Urinary bladder (tissue), 4 donors: Measurements from ENCODE around the gene L3HYPDH. TPM values are rescaled to one million over a fixed set of nuclear protein-coding genes. Genes with fewer than 3 reads are reported as not detected.
A peak's percentile ranks its signal among the peaks of the same experiment; 100 is the strongest.
"Not testable (repeated sequence)": the region's sequence is repeated elsewhere in the genome, so short reads cannot be mapped to it uniquely, and the experiment has no call there.

ENCODE experiments used
- DNase-seq: peaks from one replicate; pipeline ENCODE4 v3.0.0-alpha.2; 2015; ENCODE audit errors: extremely low spot score
- H3K27ac ChIP-seq: one replicate; pipeline ENCODE4 v1.5.1; 2013; ENCODE audit warnings: low read depth, mild to moderate bottlenecking, moderate library complexity
- H3K36me3 ChIP-seq: one replicate; pipeline ENCODE4 v1.6.1; 2013; ENCODE audit warnings: mild to moderate bottlenecking, moderate library complexity; ENCODE audit not compliant: insufficient read depth
- H3K4me1 ChIP-seq: one replicate; pipeline ENCODE4 v1.6.1; 2013; ENCODE audit warnings: mild to moderate bottlenecking, moderate library complexity; ENCODE audit not compliant: insufficient read depth
- H3K4me3 ChIP-seq: one replicate; pipeline ENCODE4 v1.5.1; 2013; ENCODE audit warnings: low read depth, low read length
- WGBS: extraction: QIAGEN DNeasy Blood & Tissue Kit; methylation state at CpG from one replicate; pipeline ENCODE4 v1.1.7; 2013; 5-methylcytosine and 5-hydroxymethylcytosine counted together
- polyA plus RNA-seq: library from polyadenylated mRNA; stranded (reverse); fragments of 200-250 nt; gene quantifications from one replicate; pipeline ENCODE4 v1.2.3, GENCODE V29; 2013
- total RNA-seq: library from RNA; depleted of rRNA; stranded (reverse); fragments of >200 nt; gene quantifications from one replicate; pipeline ENCODE4 v1.2.3, GENCODE V29; 2014
- donor health status: healthy with polysubstance abuse.
- donor health status: healthy.

The L3HYPDH gene
- total and polyA plus RNA-seq, 2 donors = 17.4 to 58.3 TPM

DNA sequence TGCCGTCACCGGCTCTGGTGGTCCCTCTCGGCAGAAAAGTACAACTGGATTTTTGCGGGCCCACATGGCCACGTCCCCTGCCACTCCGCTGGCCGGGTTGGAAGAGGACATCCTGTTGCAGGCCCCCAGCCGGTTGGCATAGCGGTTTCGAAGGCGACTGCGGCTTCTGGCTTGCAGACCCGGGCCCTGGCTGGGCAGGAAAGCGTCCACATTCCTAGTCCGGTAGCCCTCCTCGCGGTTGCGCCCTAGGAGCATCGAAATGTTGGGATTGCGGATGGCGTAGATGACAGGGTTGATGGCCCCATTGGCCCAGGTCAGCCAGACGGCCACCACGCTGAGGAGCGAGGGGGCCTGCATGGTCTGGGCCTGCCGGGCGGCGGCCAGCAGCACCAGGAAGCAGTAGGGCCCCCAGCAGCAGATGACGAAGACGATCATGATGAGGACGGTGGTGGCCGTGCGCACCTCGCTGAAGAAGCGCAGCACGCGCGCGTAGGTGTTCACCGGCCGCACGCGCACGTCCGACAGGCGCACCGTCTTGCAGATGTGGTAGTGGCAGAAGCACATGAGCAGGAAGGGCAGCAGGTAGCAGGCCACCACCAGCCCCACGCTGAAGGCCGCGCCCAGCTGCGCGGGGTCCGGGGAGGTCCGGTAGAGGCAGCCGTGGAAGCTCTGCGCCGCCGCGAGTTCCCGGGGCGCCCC, 20.3 kb downstream of the L3HYPDH start:
- H3K36me3 ChIP-seq = no peaks in the 10 kb centered on the region
- no peaks in the 10 kb centered on the region for H3K4me1 ChIP-seq
- no peak for DNase-seq
- H3K27ac ChIP-seq = no peak overlapping the region
- 33% methylated on average over 60 of the region's 60 CpGs for WGBS
- H3K4me3 ChIP-seq = peak overlapping the region; percentile 74

DNA sequence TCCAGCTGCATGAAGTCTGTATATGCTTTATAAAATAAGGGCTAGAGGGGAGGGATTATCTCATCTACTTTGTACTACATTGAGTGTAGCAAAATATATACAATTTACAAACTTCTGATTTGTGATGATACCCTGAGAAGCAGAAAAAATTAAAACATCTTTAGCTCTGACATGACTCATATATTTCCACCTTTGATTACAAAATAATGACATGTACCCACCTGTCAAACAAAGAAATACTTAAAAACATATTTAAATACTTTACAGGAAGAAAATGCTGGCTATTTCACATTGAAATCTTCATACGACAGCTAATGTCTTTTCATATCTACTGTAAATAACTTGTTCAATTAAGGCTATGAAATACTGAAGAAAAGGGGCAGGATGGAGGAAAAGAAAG, 22.3 kb downstream of the L3HYPDH start:
- no peak overlapping the region for H3K4me3 ChIP-seq
- no peak for DNase-seq
- no peaks in the 10 kb centered on the region for H3K36me3 ChIP-seq
- no peak overlapping the region for H3K27ac ChIP-seq
- WGBS = 94% methylated on average over 1 of the region's 1 CpG
- no peaks in the 10 kb centered on the region for H3K4me1 ChIP-seq

DNA sequence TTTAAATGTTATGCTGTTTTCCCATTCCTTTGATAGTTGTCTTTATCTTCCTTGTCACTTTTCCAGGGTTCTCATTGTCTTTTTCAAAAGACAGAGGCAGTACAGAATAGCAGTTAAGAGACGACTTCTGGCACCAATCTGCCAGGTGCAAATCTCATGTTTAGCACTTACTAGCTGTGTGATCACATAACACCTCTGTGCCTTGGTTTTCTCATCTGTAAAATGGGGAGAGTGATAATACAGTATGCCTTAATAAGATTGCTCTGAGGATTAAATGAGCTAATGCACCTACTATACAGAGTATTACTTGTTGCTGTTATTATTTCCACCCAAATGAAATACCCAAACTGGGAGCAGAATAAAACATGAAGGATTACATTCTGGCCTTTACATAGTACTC, 23.8 kb downstream of the L3HYPDH start:
- Histone ChIP-seq H3K4me1 (no peaks in the 10 kb centered on the region), H3K36me3 (no peaks in the 10 kb centered on the region)
- 95% methylated on average over 1 of the region's 1 CpG for WGBS

DNA sequence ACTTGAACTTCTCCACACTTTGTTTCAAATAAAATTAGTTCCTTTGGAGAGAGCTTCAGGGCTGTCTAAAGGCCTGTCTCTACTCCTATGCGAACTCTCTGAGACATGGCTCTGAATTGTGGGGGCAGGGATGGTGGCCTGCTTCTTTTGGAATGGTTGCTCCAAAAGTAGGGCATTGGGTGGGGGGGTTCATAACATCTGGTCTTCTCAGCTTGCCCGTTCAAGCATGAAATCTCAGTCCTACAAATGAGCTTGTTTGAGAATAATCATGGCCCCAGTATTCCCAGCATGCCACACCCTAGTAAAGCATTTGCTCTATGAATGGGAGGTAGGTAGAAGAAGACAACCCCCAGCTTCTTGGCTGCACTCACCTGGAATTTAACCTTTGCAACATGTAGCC, 25.7 kb downstream of the L3HYPDH start:
- no peak for DNase-seq
- Histone ChIP-seq H3K36me3 (no peaks in the 10 kb centered on the region), H3K4me3 (no peak overlapping the region), H3K4me1 (no peaks in the 10 kb centered on the region), H3K27ac (no peak overlapping the region)
- 96% methylated on average over 2 of the region's 2 CpGs for WGBS

More for the DNA sequence above, 23.8 kb downstream of the L3HYPDH start:
- no peak overlapping the region for H3K4me3 ChIP-seq
- DNase-seq = no peak
- no peak overlapping the region for H3K27ac ChIP-seq

DNA sequence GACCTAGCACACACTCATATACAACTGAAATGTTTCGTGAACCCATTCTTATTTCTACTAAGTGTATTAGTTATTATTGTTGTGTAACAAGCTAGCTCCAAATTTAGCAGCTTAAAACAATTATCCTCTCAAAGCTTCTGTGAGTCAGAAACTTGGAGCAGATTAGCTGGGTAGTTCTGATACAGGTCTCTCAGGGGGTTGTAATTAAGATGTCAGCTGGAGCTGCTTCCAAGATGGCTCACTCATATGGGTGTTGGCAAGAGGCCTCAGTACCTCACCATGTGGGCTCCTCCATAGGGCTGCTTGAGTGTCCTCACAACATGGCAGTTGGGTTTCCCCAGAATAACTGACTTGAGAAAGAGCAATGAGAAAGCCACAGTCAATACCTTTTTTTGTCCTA, 28.8 kb downstream of the L3HYPDH start:
- WGBS = 98% methylated on average over 1 of the region's 1 CpG
- Histone ChIP-seq H3K27ac (no peak overlapping the region), H3K4me1 (no peaks in the 10 kb centered on the region), H3K4me3 (no peak overlapping the region), H3K36me3 (no peaks in the 10 kb centered on the region)
- no peak for DNase-seq

DNA sequence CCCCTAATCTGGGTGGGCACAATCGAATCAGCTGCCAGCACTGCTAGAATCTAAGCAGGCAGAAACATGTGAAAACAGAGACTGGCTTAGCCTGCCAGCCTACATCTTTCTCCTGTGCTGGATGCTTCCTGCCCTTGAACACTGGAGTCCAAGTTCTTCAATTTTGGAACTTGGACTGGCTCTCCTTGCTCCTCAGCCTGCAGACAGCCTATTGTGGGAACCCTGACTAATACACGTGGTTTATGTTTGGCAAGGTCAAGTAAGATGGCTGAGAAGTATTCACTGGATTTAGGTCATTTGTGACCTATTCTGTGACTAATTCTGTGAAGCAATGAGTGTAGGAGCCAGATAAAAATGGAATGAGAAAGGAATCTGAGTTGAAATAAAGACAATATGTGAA, 30.1 kb downstream of the L3HYPDH start:
- Histone ChIP-seq H3K4me1 (no peaks in the 10 kb centered on the region), H3K36me3 (peaks cover 1% of the 10 kb centered on the region), H3K27ac (no peak overlapping the region), H3K4me3 (no peak overlapping the region)
- no peak for DNase-seq
- WGBS = 43% methylated on average over 2 of the region's 2 CpGs

DNA sequence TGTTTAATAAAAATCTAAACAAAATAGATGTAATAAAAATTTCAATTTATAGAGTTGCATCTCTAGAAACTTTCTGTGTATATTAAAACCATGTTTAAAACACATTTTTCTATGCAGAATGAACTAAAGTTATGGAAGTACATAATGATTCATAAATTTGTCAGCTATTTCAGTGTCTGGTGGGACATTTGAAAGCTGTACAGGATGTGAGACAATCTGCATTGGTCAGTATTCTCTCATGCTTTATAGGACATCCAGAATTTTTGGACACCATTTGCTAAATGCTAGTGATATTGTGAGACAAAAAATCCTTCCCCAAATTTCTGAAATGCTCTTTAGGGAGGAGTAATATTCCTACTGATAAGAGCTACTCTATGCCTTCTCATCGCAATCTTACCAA, 32.4 kb downstream of the L3HYPDH start:
- no peak for DNase-seq
- 94% methylated on average over 1 of the region's 1 CpG for WGBS
- H3K27ac ChIP-seq = no peak overlapping the region

DNA sequence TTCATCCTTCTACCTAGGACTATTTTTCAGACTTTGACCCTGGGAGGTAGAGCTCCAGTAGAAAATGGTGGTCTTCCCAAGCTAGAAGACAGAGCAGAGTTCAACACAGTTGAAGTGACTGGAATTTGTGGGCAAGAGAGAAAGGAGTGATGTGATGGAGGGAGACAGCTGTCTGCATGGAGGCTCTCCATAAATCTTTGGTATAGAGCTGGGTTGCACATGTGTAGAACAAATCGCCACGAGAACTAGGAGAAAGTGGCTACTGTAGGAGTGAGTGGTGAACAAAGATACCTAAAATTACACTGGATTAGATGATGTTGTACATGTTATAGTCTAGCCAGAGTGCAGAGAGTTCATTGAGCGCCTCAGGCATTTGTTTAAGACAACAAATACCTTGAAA, 33.5 kb downstream of the L3HYPDH start:
- no peak overlapping the region for H3K27ac ChIP-seq
- 96% methylated on average over 3 of the region's 3 CpGs for WGBS
- H3K4me3 ChIP-seq = no peak overlapping the region
- no peaks in the 10 kb centered on the region for H3K4me1 ChIP-seq
- peaks cover 1% of the 10 kb centered on the region for H3K36me3 ChIP-seq
- no peak for DNase-seq

More for the DNA sequence above, 32.4 kb downstream of the L3HYPDH start:
- Histone ChIP-seq H3K4me1 (no peaks in the 10 kb centered on the region), H3K4me3 (no peak overlapping the region), H3K36me3 (peaks cover 1% of the 10 kb centered on the region)

DNA sequence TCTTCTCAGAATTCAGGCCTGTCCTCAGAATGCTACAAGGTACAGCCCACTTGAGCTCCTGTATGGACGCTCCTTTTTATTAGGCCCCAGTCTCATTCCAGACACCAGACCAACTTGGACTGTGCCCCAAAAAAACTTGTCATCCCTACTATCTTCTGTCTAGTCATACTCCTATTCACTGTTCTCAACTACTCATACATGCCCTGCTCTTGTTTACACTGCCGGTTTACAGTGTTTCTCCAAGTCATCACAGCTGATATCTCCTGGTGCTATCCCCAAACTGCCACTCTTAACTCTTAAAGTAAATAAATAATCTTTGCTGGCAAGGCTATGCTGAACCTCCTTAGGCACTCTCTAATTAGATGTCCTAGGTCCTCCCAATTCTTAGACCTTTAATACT, 35.5 kb downstream of the L3HYPDH start:
- H3K4me3 ChIP-seq, H3K27ac ChIP-seq, DNase-seq, H3K4me1 ChIP-seq, H3K36me3 ChIP-seq: not testable (repeated sequence)
- 73% methylated on average over 2 of the region's 2 CpGs for WGBS

DNA sequence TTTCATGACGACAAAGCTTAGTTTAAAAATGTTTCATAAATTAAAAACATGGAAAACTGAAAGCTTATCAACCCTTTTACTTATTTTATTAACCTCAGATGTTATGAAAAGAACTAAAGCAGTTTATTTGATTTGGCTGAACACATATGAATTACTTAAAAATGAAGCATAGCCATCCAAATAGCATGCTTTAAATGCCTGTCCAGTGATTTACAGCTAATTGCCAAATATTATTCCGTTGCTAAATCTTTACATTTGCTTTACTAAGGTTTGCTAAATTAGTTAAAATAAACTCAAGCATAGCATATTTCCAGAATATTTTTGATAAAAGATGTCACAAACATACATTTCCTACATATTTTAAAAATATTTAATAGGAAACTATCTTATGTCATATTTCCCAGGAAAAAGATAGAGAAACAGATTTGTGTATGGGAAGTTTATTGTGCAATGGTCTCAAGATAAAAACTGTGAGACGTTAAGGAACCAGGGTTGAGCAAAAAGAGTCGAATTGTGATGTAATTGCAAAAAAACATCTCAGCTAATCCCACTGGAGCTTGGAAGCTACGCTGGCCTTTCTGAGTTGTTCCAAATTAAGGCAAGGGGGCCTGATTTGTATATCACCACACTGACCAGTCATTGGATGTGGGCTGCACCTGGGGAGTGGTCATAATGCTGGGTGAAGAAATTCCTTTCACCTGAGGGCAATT, 44.8 kb downstream of the L3HYPDH start:
- H3K4me1 ChIP-seq = no peaks in the 10 kb centered on the region
- no peak for DNase-seq
- no peak overlapping the region for H3K4me3 ChIP-seq
- H3K36me3 ChIP-seq = no peaks in the 10 kb centered on the region
- WGBS = 51% methylated on average over 5 of the region's 5 CpGs
- no peak overlapping the region for H3K27ac ChIP-seq

DNA sequence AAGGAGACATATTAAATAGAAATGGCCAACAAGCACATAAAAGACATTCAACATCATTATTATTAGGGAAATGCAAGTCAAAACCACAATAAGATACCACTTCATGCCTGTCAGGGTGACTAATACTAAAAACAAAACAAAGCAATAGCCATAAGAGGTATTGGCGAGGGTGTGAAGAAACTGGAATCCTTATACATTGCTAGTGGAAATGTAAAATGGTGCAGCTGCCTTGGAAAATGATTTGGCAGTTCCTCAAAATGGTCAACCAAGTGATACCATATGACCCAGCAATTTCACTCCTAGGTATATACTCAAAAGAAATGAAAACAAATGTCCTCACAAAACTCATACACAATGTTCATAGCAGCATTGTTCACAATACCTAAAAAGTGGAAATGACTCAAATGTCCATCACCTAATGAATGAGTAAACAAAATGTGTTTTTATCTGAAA, 46.0 kb downstream of the L3HYPDH start:
- H3K4me1 ChIP-seq = no peaks in the 10 kb centered on the region
- H3K4me3 ChIP-seq = no peak overlapping the region
- DNase-seq = no peak
- H3K36me3 ChIP-seq = no peaks in the 10 kb centered on the region
- WGBS = 87% methylated on average over 1 of the region's 1 CpG
- H3K27ac ChIP-seq = no peak overlapping the region

DNA sequence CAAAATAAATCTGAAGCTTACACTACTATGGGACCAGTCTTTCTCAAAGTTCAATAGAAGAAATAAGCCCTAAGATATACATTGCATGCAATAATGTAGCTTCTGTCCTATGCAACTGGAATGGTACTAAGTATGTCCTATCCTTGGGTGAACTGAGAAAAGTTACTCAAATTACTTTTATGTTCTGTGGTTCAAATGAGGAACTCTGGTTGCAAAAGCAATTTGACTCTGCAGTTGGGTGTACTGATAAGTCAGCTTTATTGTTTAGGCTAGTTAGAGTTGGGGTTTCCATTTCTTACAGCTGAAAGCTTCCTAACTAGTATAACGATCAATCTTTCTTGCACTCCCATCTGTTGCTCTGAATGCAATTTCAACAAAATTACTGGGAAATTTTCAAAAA, 48.2 kb downstream of the L3HYPDH start:
- 89% methylated on average over 1 of the region's 1 CpG for whole genome bisulfite sequencing
- DNase-seq = no peak
- Histone ChIP-seq H3K36me3 (no peaks in the 10 kb centered on the region), H3K4me3 (no peak overlapping the region), H3K27ac (no peak overlapping the region), H3K4me1 (no peaks in the 10 kb centered on the region)

DNA sequence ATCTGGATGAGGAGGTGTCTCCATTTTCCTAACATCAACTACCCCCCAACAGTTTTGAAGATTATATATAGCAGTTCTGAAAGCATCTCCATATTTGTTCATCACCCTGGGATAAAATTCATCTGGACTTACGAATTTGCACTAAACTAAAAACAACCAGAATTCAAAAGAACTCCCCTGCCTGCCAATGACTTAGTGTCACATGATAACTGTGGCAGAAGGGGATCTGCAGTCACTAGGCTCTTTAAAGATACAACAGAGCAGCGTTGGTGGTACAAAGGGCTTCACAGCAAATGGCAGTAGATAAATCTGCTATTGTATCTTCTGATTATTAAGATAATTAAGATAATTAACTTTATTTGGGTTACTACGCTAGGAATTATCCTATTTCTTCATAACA, 49.1 kb downstream of the L3HYPDH start:
- Histone ChIP-seq H3K4me3 (no peak overlapping the region), H3K4me1 (no peaks in the 10 kb centered on the region), H3K27ac (no peak overlapping the region), H3K36me3 (no peaks in the 10 kb centered on the region)
- WGBS = 91% methylated on average over 3 of the region's 3 CpGs
- no peak for DNase-seq

DNA sequence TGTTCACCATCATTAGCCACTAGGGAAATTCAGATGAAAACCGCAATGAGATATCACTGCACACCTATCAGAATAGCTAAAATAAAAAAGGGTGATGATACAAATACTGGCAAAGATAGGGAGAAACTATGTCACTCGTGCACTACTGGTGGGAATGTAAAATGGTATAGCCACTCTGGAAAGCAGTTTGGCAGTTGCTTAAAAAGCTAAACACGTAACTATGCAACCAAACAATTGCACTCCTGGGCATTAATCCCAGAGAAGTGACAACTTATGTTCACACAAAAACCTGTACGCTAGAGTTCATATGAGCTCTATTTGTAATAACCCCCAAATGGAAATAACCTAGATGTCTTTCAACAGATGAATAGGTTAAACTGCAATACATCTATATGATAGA, 54.4 kb downstream of the L3HYPDH start:
- Histone ChIP-seq H3K27ac (no peak overlapping the region), H3K4me1 (no peaks in the 10 kb centered on the region), H3K36me3 (no peaks in the 10 kb centered on the region), H3K4me3 (no peak overlapping the region)
- DNase-seq = no peak
- WGBS = 70% methylated on average over 4 of the region's 4 CpGs
